Fibroblast of mammary gland (primary cell): Measurements from ENCODE around the gene PDLIM1.

Source experiments
- DNase-seq: peaks from one replicate; pipeline ENCODE4 v3.0.0-alpha.2; 2010; ENCODE audit warnings: low read depth
- H3K4me3 ChIP-seq: 2 replicates; pipeline ENCODE4 v1.5.1; 2011; ENCODE audit warnings: low read depth, mild to moderate bottlenecking, low read length, moderate library complexity; ENCODE audit not compliant: control insufficient read depth
- CTCF ChIP-seq: conservative IDR thresholded peaks from 2 replicates; pipeline ENCODE4 v1.5.1; 2011; ENCODE audit warnings: low read depth, low read length, inconsistent platforms; ENCODE audit not compliant: control insufficient read depth, insufficient read depth

Gene PDLIM1

DNA sequence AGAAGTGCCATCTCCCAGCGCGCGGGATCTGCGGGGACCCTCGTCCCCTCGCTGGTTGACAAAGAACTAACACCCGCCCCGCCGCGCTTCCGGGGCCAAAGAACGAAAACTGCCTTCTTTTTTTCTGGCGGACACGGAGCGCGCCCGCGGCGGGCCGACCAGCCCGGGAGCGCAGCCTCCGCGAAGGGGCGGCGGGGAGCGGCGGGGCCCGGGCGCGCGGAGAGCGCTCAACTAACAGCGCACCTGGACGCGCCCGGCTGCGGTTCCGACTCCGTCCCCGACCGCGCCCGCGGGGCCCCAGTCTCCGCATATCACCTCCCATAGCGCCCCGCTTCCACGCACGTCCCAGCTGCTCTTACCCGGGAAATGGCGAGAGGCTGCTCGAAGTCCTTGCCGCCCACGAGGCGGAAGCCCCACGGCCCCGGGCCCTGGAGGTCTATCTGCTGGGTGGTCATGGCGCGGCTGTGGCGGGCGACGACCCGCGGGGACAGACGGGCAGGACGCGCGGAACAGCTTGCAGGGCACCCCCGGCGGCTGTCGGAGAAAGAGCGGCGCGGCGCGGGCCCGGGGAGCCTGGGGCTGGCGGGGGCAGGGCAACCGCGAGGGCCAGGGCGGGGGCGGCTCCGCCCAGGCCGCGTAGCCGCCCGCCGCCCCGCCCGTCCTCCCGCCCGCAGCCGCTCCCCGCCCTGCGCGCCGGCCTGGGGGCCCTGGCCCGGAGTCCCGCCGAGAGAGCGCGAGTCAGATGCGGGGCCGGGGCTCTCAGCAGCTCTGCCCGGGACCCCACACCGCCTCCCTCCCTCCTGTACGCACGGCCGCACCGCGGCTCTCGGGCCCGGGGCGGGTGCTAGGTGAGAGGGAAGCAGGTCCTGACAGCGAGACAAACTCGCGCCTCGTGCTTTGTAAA lies at the start of gene PDLIM1:
TSS of gene PDLIM1 (minus strand) at position 543 of the 904 bp plus-strand sequence. CDS start at position 455, 88 bp downstream.
- TF ChIP-seq CTCF: no peak
- DNase-seq: no peak

GRCh38 chr10:95339863-95340262 lies 49.1 kb upstream of the PDLIM1 start:
- no peak for TF ChIP-seq CTCF
- no peak overlapping the region for H3K4me3 ChIP-seq
- no peak for DNase-seq

More for the DNA sequence above, at the start of gene PDLIM1:
- peak within 1 kb of the TSS; percentile 79 for H3K4me3 ChIP-seq

GRCh38 chr10:95337423-95338160 lies 46.8 kb upstream of the PDLIM1 start:
- DNase-seq: no peak
- TF ChIP-seq CTCF: no peak
- H3K4me3 ChIP-seq: no peak overlapping the region

GRCh38 chr10:95336702-95337101 lies 45.9 kb upstream of the PDLIM1 start:
- no peak overlapping the region for H3K4me3 ChIP-seq
- TF ChIP-seq CTCF: no peak
- no peak for DNase-seq

DNA sequence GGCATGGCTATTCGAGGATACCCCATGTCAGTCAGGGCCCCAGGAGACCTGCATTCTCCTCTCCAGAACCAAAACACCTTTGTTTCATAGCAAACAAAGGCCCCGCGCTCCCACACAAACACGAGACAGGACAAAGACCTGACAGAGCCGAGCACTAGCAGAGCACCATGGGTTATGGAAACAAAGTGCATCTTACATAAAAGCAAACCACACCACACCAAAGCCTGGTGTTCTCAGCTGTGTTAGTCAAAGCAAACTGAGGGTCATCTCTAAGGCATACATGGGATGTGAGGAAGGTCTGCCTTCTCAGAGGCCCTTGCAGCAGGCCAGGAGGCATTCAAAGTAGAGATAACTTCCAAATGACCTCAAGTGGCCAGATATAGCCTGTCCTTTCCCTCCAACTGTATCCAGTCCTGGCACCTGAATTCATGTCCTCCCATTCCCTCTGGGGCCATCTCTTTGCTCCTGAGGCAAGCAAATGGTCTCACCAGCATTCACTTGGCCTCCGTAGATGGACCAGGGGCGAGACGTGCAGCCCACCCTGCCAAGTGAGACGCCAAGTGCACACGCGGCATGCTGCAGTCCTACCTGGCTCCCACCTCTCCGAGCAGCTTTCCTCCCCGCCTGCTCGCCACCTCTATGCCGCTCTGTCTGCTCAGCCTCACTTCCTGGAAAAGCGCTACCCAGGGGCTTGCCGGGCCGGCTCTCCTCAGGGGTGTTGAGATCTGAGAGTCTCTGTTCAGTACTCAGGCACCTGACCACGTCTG lies 45.3 kb upstream of the PDLIM1 start:
- H3K4me3 ChIP-seq: no peak overlapping the region
- DNase-seq: no peak
- no peak for TF ChIP-seq CTCF

GRCh38 chr10:95334805-95335144 lies 44.0 kb upstream of the PDLIM1 start:
- DNase-seq: no peak
- H3K4me3 ChIP-seq: no peak overlapping the region
- no peak for TF ChIP-seq CTCF
